HG03558 (cell line): ENCODE data around the gene ATXN1.
"Not testable (repeated sequence)": the region's sequence is repeated elsewhere in the genome, so short reads cannot be mapped to it uniquely, and the experiment has no call there.

ENCODE experiments used
- ATAC-seq: cut with Tn5 transposase; IDR thresholded peaks from one replicate; pipeline ENCODE4 v1.9.1; 2021; ENCODE audit warnings: moderate number of reproducible peaks; ENCODE audit not compliant: unreplicated experiment; ENCODE audit errors: extremely low read depth

The ATXN1 gene

GRCh38 chr6:16728513-16729182 is 32.6 kb downstream of the ATXN1 start:
- no peak for ATAC-seq

GRCh38 chr6:16727996-16728395 is 33.3 kb downstream of the ATXN1 start:
- no peak for ATAC-seq

GRCh38 chr6:16725145-16725864 is 36.0 kb downstream of the ATXN1 start:
- no peak for ATAC-seq

- ATAC-seq, result no peak
Observed at GRCh38 chr6:16723826-16724225, 37.4 kb downstream of the ATXN1 start.

- no peak for ATAC-seq
Observed at GRCh38 chr6:16723402-16723801, 37.9 kb downstream of the ATXN1 start.

GRCh38 chr6:16722630-16723029 is 38.6 kb downstream of the ATXN1 start:
- ATAC-seq, result no peak

- ATAC-seq, result no peak
Observed at GRCh38 chr6:16721977-16722376, 39.3 kb downstream of the ATXN1 start.

GRCh38 chr6:16720861-16721260 is 40.4 kb downstream of the ATXN1 start:
- ATAC-seq, result no peak

- no peak for ATAC-seq
Observed at GRCh38 chr6:16719488-16719887, 41.8 kb downstream of the ATXN1 start.

GRCh38 chr6:16718356-16718755 is 42.9 kb downstream of the ATXN1 start:
- ATAC-seq, result no peak

GRCh38 chr6:16717275-16717942 is 43.9 kb downstream of the ATXN1 start:
- no peak for ATAC-seq

- no peak for ATAC-seq
Observed at GRCh38 chr6:16716321-16716858, 44.9 kb downstream of the ATXN1 start.

- ATAC-seq, result no peak
Observed at GRCh38 chr6:16713597-16713996, 47.7 kb downstream of the ATXN1 start.

GRCh38 chr6:16712931-16713484 is 48.3 kb downstream of the ATXN1 start:
- no peak for ATAC-seq

- ATAC-seq, result peak; percentile 42
Observed at GRCh38 chr6:16712255-16712930, 48.9 kb downstream of the ATXN1 start.

GRCh38 chr6:16711546-16712254 is 49.6 kb downstream of the ATXN1 start:
- ATAC-seq, result no peak

GRCh38 chr6:16706911-16707783 is 54.1 kb downstream of the ATXN1 start:
- ATAC-seq, result no peak

GRCh38 chr6:16706491-16706890 is 54.8 kb downstream of the ATXN1 start:
- not testable (repeated sequence) for ATAC-seq

- no peak for ATAC-seq
Observed at GRCh38 chr6:16706029-16706428, 55.2 kb downstream of the ATXN1 start.
